Stimulated activated CD4-positive, alpha-beta T cell treated with anti-CD3 and anti-CD28 coated beads, Interleukin-1b, Interleukin-23, amount 100 ng/mL, for 48 hours (primary cell): ENCODE data around the gene CITED4.

Experiments used
- DNase-seq: peaks from one replicate; pipeline ENCODE4 v3.0.0-alpha.2; 2020

Gene CITED4

GRCh38 chr1:40851643-40852042 lies 10.5 kb downstream of the CITED4 start:
- DNase-seq = no peak

GRCh38 chr1:40849801-40850592 lies 12.2 kb downstream of the CITED4 start:
- peak; percentile 80 for DNase-seq

GRCh38 chr1:40848530-40849189 lies 13.5 kb downstream of the CITED4 start:
- DNase-seq = no peak

GRCh38 chr1:40847023-40847745 lies 15.0 kb downstream of the CITED4 start:
- no peak for DNase-seq

- DNase-seq = no peak
These were observed 16.3 kb downstream of the CITED4 start for GRCh38 chr1:40845895-40846294.

GRCh38 chr1:40844887-40845878 lies 17.0 kb downstream of the CITED4 start:
- no peak for DNase-seq

GRCh38 chr1:40844079-40844478 lies 18.1 kb downstream of the CITED4 start:
- no peak for DNase-seq

GRCh38 chr1:40842691-40843090 lies 19.5 kb downstream of the CITED4 start:
- no peak for DNase-seq

GRCh38 chr1:40842207-40842606 lies 20.0 kb downstream of the CITED4 start:
- DNase-seq = no peak

GRCh38 chr1:40841602-40842001 lies 20.6 kb downstream of the CITED4 start:
- DNase-seq = no peak

GRCh38 chr1:40840526-40841323 lies 21.4 kb downstream of the CITED4 start:
- no peak for DNase-seq

- no peak for DNase-seq
These were observed 22.2 kb downstream of the CITED4 start for GRCh38 chr1:40839943-40840335.

GRCh38 chr1:40838980-40839942 lies 22.9 kb downstream of the CITED4 start:
- DNase-seq = no peak

- no peak for DNase-seq
These were observed 23.9 kb downstream of the CITED4 start for GRCh38 chr1:40838045-40838979.

GRCh38 chr1:40837601-40838000 lies 24.6 kb downstream of the CITED4 start:
- DNase-seq = no peak

- no peak for DNase-seq
These were observed 25.9 kb downstream of the CITED4 start for GRCh38 chr1:40836283-40836682.

- DNase-seq = no peak
These were observed 27.1 kb downstream of the CITED4 start for GRCh38 chr1:40834968-40835545.

- DNase-seq = no peak
These were observed 28.2 kb downstream of the CITED4 start for GRCh38 chr1:40833979-40834378.
